ENCODE measurements around the gene LMTK3. TPM values are rescaled to one million over a fixed set of nuclear protein-coding genes. Genes with fewer than 3 reads are reported as not detected.

LMTK3 gene
- total and polyA plus RNA-seq, 9 of the 15 experiments (the other 6 are each of a cell fraction or from before 2014, with no cell fraction given): 0.35 to 12.3 (median 2.0) TPM; not detected in 2

- TF ChIP-seq NFXL1 (CRISPR knock-in tag; IDR thresholded peaks at IDR 0.05): no peak
- no peak for TF ChIP-seq DIDO1 (tag; IDR thresholded peaks at IDR 0.05; ENCODE audit: low read depth)
- TF ChIP-seq ZNF282 (CRISPR knock-in tag; IDR thresholded peaks at IDR 0.05): no peak
- no peak for TF ChIP-seq STAT6 (CRISPR knock-in tag; IDR thresholded peaks at IDR 0.05)
- TF ChIP-seq SMARCB1 (IDR thresholded peaks at IDR 0.05; ENCODE audit: insufficient read length, low read depth): no peak
- TF ChIP-seq MCM3 (IDR thresholded peaks at IDR 0.05): no peak
- TF ChIP-seq NR1H2 (CRISPR knock-in tag; IDR thresholded peaks at IDR 0.05): no peak
- TF ChIP-seq ZHX1 (conservative IDR thresholded peaks at IDR 0.05; ENCODE audit: low read length): no peak
- TF ChIP-seq SETDB1 (IDR thresholded peaks at IDR 0.05; ENCODE audit: low read length): no peak
- TF ChIP-seq E2F4 (CRISPR knock-in tag; IDR thresholded peaks at IDR 0.05; ENCODE audit: low read depth): no peak
- no peak for TF ChIP-seq SNAPC5 (CRISPR knock-in tag; IDR thresholded peaks at IDR 0.05)
- TF ChIP-seq ZNF699 (CRISPR knock-in tag; IDR thresholded peaks at IDR 0.05; ENCODE audit: insufficient replicate concordance): no peak
- no peak for TF ChIP-seq NEUROD1 (IDR thresholded peaks at IDR 0.05; ENCODE audit: borderline replicate concordance, low read depth, low read length, partially characterized antibody)
- TF ChIP-seq, protein P1, sequence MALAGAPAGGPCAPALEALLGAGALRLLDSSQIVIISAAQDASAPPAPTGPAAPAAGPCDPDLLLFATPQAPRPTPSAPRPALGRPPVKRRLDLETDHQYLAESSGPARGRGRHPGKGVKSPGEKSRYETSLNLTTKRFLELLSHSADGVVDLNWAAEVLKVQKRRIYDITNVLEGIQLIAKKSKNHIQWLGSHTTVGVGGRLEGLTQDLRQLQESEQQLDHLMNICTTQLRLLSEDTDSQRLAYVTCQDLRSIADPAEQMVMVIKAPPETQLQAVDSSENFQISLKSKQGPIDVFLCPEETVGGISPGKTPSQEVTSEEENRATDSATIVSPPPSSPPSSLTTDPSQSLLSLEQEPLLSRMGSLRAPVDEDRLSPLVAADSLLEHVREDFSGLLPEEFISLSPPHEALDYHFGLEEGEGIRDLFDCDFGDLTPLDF (CRISPR knock-in tag; IDR thresholded peaks at IDR 0.05): no peak
- TF ChIP-seq, protein P2, sequence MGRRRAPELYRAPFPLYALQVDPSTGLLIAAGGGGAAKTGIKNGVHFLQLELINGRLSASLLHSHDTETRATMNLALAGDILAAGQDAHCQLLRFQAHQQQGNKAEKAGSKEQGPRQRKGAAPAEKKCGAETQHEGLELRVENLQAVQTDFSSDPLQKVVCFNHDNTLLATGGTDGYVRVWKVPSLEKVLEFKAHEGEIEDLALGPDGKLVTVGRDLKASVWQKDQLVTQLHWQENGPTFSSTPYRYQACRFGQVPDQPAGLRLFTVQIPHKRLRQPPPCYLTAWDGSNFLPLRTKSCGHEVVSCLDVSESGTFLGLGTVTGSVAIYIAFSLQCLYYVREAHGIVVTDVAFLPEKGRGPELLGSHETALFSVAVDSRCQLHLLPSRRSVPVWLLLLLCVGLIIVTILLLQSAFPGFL (CRISPR knock-in tag; IDR thresholded peaks at IDR 0.05): no peak
- TF ChIP-seq ETV6 (IDR thresholded peaks at IDR 0.05; ENCODE audit: borderline replicate concordance in 1 of 2, low read depth in 2 of 2, low read length in 1 of 2): no peak
- TF ChIP-seq ETV6 (CRISPR knock-in tag; IDR thresholded peaks at IDR 0.05; ENCODE audit: borderline replicate concordance): no peak
- TF ChIP-seq NFYB (IDR thresholded peaks at IDR 0.05; ENCODE audit: extremely low read depth, insufficient read length): no peak
- TF ChIP-seq ADNP (tag; IDR thresholded peaks at IDR 0.05): no peak
- TF ChIP-seq U2AF1 (optimal IDR thresholded peaks at IDR 0.05; ENCODE audit: low read depth, low read length): no peak
Measured at GRCh38 chr19:48489608-48490216, 21.9 kb downstream of the LMTK3 start (continued).
